Hematopoietic multipotent progenitor cell treated with erythropoietin and hydrocortisone succinate and interleukin-3 and kit ligand, for 8 days (in vitro differentiated cells): Measurements from ENCODE around the gene PLEKHA1.
A peak's percentile ranks its signal among the peaks of the same experiment; 100 is the strongest.

Experiments used
- DNase-seq: peaks from one replicate; pipeline ENCODE4 v3.0.0-alpha.2; 2015

PLEKHA1 gene

GRCh38 chr10:122462533-122463465, 88.3 kb downstream of the PLEKHA1 start:
- no peak for DNase-seq

DNA sequence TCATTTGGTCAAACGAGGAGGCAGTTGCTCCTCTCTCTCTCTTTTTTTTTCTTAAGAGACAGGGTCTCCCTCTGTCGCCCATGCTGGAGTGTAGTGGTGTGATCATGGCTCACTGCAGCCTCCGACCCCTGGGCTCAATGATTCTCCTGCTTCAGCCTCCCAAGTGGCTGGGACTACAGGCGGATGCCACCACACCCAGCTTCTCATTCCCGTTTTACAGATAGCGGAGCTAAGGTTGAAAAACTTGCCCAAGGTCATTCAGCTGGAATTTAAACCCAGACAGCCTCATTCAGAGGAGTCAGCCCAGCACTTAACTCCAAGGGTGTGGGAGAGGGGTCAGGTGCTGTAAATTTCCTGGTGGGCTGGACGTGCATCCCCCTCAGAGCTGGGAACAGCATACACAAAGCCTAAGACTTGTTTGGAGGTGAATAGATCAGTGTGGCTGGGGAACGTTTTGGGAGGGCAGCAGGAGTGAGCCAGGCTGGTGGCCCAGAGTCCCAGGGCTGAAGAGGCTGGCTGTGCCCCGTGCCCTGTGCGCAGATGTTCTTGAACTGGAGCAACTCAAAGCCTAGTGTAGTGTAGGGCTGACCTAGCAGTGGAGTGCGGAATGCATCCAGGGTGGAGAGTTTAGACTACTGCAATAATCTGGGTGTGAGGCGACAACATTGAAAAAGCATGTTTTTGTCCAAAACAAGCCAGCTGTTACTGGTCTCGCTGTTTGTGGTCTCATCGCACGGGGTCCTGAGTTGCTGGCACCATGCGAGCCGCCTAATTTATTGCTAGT, 89.2 kb downstream of the PLEKHA1 start:
- DNase-seq: no peak

GRCh38 chr10:122464250-122464510, 89.7 kb downstream of the PLEKHA1 start:
- DNase-seq: no peak

DNA sequence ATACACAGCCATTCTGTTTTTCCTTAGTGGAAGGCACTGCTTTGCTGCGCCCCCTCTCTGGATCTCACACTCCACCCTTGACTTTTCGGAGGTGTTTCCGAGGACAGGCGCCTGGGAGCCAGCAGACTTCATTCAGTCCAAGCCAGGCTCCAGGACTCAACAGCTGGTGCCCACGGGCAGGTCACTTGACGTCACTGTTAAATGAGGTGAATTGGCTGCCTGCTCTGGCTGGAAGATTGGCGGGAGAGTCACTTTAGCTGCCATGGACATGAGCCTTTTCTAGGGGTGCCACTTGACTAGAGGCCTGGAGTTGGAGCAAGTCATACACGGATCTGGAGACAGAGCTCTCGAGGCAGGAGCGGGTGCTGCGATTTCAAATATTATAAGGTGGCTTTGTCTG, 90.1 kb downstream of the PLEKHA1 start:
- no peak for DNase-seq

GRCh38 chr10:122465401-122466040, 91.0 kb downstream of the PLEKHA1 start:
- DNase-seq: no peak

DNA sequence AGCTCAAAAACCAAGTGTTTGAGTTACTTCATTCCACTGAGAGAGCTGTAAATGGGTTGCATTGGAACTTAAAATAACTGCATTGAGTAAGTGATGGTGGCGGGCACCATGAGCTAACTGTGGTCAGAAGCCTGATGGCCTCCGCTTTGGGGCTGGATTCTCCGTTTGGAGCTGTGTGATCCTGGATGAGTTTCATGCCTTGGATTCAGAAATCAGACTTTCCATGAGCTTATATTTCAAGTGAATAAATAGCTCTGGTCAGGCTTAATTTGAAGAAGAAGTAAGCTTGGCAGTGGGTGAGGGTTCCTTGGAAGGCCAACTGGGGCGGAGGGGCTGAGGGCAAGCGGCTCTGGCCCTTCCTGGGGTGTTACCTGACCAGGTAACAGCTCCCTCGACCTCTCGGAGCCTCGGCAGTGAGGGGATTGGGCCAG, 92.5 kb downstream of the PLEKHA1 start:
- no peak for DNase-seq

- no peak for DNase-seq
These were observed 93.2 kb downstream of the PLEKHA1 start for GRCh38 chr10:122467701-122468100.

- no peak for DNase-seq
These were observed 93.9 kb downstream of the PLEKHA1 start for GRCh38 chr10:122468307-122468925.

DNA sequence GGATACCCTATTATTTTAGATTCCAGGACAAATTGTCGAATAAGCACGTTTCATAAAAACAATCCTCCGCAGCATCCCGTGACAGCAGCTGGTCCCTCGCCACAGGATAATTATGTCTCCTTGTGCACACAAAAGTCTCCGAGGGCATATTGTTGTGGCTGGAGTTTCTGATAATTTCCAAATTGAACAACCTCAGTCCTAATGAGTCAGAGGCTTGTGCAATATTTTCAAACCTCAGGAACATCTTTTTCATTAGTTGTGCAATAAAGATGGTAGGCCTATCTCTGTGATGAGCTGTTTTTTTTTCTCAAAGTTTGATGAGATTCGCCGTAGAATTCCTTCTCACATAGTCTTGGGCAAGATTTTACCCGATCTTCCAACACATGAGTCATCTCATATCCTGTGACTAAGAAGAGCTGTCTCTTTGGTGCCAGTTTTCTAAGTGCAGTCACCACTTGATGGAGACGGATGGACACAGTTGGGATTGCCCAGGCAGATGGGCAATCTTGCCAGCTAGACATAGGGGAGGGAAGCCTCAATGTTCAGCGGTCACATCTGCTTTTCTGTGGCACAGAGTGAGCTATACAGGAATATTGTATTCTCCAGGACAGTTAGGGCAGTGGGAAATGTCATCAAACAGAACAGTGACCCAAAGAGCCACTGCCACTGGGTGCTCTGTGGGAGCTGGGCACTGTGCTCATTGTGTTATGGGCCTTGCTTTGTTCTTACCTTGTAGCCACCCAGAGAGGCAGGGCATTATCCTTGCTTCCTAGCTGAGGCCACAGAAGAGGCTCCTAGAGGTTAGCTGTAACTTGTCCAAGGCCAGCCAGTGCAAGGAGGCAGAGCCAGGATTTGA, 94.6 kb downstream of the PLEKHA1 start:
- no peak for DNase-seq

DNA sequence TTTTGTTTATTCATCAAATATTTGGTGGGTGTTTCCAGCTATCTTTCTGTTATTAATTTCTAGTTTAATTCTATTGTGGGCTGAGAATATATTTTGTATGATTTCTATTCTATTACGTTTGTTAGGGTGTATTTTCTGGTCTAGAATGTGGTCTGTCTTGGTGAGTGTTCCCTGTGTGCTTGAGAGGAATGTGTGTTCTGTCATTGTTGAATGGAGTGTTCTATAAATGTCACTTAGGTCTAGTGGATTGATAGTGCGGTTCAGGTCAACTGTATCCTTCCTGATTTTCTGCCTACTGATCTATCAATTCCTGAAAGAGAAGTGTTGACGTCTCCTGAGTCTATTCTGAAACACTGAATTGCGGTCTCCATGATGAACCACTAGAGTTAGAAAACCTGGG, 95.3 kb downstream of the PLEKHA1 start:
- DNase-seq: no peak

DNA sequence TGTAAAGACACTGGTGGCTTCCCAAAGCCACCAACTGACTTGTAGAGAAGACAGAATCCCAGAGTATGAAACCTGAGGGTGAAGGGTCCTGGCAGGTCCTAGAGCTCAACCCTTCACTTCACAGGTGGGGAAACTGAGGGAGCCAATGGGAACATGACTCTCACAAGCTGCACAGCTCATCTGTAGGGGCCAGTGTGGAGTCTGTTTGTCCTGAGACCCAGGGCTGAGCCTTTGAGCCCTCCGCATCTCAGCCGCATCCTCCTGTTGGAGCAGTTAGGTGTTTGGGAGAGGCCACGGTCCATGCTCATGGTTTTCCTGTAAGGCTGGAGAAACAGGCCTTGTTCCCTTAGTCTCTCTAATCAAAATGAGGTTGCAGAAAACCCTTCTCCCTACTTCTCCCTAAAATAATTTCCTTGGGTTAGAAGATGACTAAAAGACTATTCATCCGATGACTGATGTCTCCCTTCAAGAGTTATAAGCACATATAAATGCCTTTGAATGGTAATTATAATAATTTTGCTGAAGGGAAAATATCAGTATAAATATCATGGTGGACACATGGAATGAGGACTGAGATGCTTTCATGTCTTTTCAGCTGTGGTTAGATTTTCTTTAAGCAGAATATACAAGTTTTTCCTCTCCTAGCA, 97.1 kb downstream of the PLEKHA1 start:
- no peak for DNase-seq

DNA sequence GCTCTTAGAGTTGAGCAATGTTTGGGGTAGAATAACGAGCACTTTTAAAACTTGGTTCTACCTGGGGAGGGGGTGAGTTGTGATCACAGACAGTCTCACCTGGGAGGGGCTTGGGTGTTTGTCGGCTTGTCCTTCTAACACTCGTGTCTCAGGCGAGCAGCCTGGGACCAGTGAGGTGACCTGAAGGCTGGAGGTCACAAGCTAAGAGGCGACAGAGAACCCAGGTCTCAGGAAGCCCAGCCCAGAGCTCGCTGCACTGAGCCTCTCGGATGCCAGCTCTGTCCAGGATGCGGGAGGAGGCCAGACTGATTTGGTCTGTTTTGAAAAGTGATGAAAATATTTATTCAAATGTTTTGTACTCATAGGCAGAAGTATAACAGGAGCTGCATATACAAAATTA, 98.6 kb downstream of the PLEKHA1 start:
- no peak for DNase-seq

DNA sequence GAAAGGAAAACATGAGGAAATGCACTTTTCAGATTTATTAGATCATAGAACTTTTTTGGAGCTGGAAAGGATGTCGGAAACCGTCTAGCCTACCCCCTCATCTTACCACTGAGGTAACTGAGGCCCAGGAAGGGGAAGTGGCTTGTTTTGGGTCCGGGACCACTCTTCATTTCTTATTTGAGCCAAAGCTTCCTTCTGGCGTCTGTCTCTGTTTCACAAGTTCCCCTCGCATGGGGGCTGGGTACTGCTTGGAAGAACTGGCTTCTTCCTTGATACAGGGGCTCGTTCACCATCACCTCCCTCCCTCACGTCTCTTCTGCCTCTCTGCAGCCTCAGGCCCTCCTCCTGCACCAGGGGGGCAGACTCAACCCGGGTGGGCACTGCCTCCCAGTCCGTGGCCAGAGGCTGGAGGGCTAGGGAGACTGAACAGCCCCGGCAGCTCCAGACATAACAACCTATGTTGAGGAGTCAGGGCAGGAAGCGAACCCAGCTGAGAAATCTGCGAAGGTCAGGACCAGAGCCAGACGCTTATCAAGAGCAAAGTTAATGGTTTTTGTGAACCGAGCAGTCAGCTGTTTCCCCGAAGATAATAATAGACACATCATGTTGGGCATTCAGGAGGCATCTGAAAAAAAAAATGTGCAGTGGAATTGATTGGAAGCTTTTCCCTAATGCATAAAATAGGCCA, 99.8 kb downstream of the PLEKHA1 start:
- DNase-seq: peak; percentile 44

DNA sequence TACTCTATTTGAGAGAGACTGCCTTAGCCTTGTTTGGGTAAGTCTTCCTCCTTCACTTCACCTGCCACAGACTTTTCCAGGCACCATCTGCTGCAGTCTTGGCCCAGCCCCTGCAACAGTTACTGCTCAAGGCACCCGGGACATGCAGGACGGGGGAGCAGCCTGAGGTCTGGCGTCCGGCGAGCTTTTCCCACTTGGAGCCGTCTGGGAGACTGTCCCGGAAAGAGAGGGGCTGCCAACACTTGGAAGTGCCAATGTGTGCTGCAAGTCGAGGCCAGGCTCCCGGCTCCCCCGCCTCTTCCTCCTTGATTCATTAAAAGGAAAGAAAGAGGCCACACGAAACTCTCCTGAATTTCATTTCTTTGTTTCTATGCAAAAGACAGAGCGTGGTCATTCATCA, 100.6 kb downstream of the PLEKHA1 start:
- DNase-seq: no peak

- no peak for DNase-seq
These were observed 101.3 kb downstream of the PLEKHA1 start for GRCh38 chr10:122475591-122476332.

- DNase-seq: no peak
These were observed 101.8 kb downstream of the PLEKHA1 start for GRCh38 chr10:122476333-122476695.

GRCh38 chr10:122477436-122477835, 102.9 kb downstream of the PLEKHA1 start:
- DNase-seq: no peak

DNA sequence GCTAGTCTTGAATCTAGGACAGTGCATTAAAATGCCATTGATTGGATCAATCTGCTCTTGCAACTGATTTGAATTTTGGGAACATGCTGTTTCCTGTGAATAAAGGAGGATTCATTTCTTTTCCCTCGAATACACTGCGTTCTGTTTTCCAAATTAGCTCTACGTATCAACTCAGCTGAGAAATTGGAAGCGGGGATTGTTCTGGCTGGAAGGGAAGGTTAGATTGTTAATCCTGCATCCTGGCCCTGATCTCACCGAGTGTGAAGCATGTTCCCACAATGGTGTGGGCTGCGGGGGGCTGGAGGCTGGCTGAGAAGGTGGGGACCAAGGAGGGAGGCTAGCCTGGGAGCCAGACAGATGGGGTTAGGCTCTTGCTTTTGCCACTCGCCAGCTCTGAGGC, 104.5 kb downstream of the PLEKHA1 start:
- no peak for DNase-seq

GRCh38 chr10:122480146-122480833, 105.8 kb downstream of the PLEKHA1 start:
- DNase-seq: no peak
